Measurements from ENCODE around the gene TNNT3. TPM values are rescaled to one million over a fixed set of nuclear protein-coding genes. Genes with fewer than 3 reads are reported as not detected.

Gene TNNT3
- total RNA-seq, 1 experiment from 2014 or later = not detected

- H3K4me3 Mint-ChIP-seq = no peak overlapping the region
Observed at GRCh38 chr11:1979607-1980006, 60.1 kb downstream of the TNNT3 start.

More at GRCh38 chr11:1979607-1980006, 60.1 kb downstream of the TNNT3 start:
- H2AK5ac ChIP-seq (ENCODE audit: insufficient read length, low read length) = no peak overlapping the region
- H3T11ph ChIP-seq (ENCODE audit: low read length) = no peak overlapping the region
- H3K4me2 ChIP-seq (ENCODE audit: insufficient read depth, insufficient read length, low read length) = no peak overlapping the region
- H3K79me1 ChIP-seq (ENCODE audit: insufficient read depth, low read depth, low read length, poor library complexity, severe bottlenecking) = no peaks in the 10 kb centered on the region
- H4K5ac ChIP-seq (ENCODE audit: insufficient read length, low read depth, low read length) = no peak overlapping the region
- H2BK12ac ChIP-seq (ENCODE audit: insufficient read length, low read depth, low read length) = no peak overlapping the region
- Mint-ChIP-seq H3K27ac (no peak overlapping the region), H3K4me1 (no peaks in the 10 kb centered on the region), H3K36me3 (ENCODE audit: insufficient read depth in 1 of 3, low read depth in 3 of 3) (no peaks in the 10 kb centered on the region), H3K9me3 (no peaks in the 10 kb centered on the region), H3K27me3 (ENCODE audit: low read depth) (no peaks in the 10 kb centered on the region)
- no peak for TF ChIP-seq CTCF (conservative IDR thresholded peaks at IDR 0.05)
- no peak overlapping the region for H3K23ac ChIP-seq (ENCODE audit: insufficient read length, low read depth, low read length)
- H3K56ac ChIP-seq (ENCODE audit: insufficient read length, low read depth, low read length) = no peak overlapping the region
- no peak overlapping the region for H3K14ac ChIP-seq (ENCODE audit: insufficient read depth, low read length)
- no peaks in the 10 kb centered on the region for H3K9me3 ChIP-seq (ENCODE audit: control insufficient read depth, low read depth, low read length)
- no peak overlapping the region for H4K91ac ChIP-seq (ENCODE audit: insufficient read length, low read depth, low read length)
- H4K20me1 ChIP-seq (ENCODE audit: control insufficient read depth, insufficient read depth, insufficient read length) = no peaks in the 10 kb centered on the region
- H3K23me2 ChIP-seq (ENCODE audit: insufficient read length, low read depth, low read length, poor library complexity, severe bottlenecking) = no peaks in the 10 kb centered on the region
- no peak overlapping the region for H3K4ac ChIP-seq (ENCODE audit: low read depth, low read length)
- no peak overlapping the region for H2BK20ac ChIP-seq (ENCODE audit: low read depth, low read length, poor library complexity, severe bottlenecking)
- no peak overlapping the region for H2AFZ ChIP-seq (ENCODE audit: low read length)
- no peaks in the 10 kb centered on the region for H3K27me3 ChIP-seq (ENCODE audit: insufficient read depth, low read length)
- no peak overlapping the region for H2BK15ac ChIP-seq (ENCODE audit: low read depth, low read length)
- no peak for DNase-seq
- no peak overlapping the region for H4K8ac ChIP-seq (replicated peaks; ENCODE audit: insufficient read length, low read depth, low read length)
- no peak overlapping the region for H2BK120ac ChIP-seq (ENCODE audit: low read depth, low read length, poor library complexity, severe bottlenecking)
- H3K9ac ChIP-seq (ENCODE audit: extremely low read depth, insufficient read length, low read length) = no peak overlapping the region
- H2BK5ac ChIP-seq (ENCODE audit: insufficient read length, low read length) = no peak overlapping the region
- H3K18ac ChIP-seq (ENCODE audit: insufficient read length, low read depth, low read length) = no peak overlapping the region
- no peaks in the 10 kb centered on the region for H3K4me1 ChIP-seq (ENCODE audit: insufficient read depth, low read length)
- WGBS (ENCODE audit: extremely low coverage, insufficient read length, low lambda C conversion rate) = no CpG with 5 or more reads among the region's 11 CpGs
- no peaks in the 10 kb centered on the region for H3K79me2 ChIP-seq (ENCODE audit: insufficient read depth, low read length)
- no peak overlapping the region for H3K27ac ChIP-seq (ENCODE audit: insufficient read length, low read depth, low read length)
